Loucy (cell line): ENCODE measurements around the gene GJA10.

Experiments
- EZH2phosphoT487 ChIP-seq: fragments of 200-600 bp; IDR thresholded peaks from 2 replicates; pipeline ENCODE4 v1.6.1; 2018; ENCODE audit warnings: antibody characterized with exemption, mild to moderate bottlenecking, moderate library complexity, borderline replicate concordance
- TF ChIP-seq, protein P1 (sequence below): fragments of 200-600 bp; sonication (generic); conservative IDR thresholded peaks from 2 replicates; pipeline ENCODE4 v1.5.1; 2014; ENCODE audit warnings: mild to moderate bottlenecking, antibody characterized with exemption, low read length

DNA sequence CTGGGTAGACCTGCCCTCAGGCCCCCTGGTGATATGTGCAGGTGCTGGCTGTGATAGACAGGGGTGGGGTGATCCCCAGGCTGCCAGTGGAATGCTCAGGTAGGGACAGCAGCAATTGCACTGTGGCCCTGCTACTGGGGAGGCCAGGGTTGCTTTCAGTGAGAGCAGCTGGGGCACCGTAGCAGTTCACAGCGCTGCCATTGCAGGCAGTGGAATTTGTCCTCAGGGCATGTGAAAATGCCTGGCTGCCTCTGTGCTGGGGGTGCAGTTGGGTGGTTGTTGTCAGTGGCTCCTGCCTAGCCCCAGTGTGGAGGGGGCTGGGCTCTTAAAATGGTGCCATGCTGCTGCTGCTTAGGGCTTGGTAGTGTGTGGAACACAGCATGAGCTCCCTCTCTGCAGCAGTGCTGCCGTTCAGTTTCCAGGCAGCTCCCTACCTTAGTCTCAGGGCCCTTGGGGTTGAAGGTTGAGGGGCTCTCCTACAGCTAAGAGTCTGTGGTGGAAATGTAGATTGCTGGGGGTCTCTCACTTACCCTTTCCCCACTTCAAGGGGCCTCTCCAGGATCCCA, 23.6 kb downstream of the GJA10 start:
- TF ChIP-seq, protein P1, sequence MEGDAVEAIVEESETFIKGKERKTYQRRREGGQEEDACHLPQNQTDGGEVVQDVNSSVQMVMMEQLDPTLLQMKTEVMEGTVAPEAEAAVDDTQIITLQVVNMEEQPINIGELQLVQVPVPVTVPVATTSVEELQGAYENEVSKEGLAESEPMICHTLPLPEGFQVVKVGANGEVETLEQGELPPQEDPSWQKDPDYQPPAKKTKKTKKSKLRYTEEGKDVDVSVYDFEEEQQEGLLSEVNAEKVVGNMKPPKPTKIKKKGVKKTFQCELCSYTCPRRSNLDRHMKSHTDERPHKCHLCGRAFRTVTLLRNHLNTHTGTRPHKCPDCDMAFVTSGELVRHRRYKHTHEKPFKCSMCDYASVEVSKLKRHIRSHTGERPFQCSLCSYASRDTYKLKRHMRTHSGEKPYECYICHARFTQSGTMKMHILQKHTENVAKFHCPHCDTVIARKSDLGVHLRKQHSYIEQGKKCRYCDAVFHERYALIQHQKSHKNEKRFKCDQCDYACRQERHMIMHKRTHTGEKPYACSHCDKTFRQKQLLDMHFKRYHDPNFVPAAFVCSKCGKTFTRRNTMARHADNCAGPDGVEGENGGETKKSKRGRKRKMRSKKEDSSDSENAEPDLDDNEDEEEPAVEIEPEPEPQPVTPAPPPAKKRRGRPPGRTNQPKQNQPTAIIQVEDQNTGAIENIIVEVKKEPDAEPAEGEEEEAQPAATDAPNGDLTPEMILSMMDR, result no peak
- TF ChIP-seq EZH2phosphoT487, result no peak
